HG03558 (cell line): ENCODE measurements around the gene UVRAG.
A peak's percentile ranks its signal among the peaks of the same experiment; 100 is the strongest.

Experiments used
- ATAC-seq: cut with Tn5 transposase; IDR thresholded peaks from one replicate; pipeline ENCODE4 v1.9.1; 2021; ENCODE audit warnings: moderate number of reproducible peaks; ENCODE audit not compliant: unreplicated experiment; ENCODE audit errors: extremely low read depth

The UVRAG gene

DNA sequence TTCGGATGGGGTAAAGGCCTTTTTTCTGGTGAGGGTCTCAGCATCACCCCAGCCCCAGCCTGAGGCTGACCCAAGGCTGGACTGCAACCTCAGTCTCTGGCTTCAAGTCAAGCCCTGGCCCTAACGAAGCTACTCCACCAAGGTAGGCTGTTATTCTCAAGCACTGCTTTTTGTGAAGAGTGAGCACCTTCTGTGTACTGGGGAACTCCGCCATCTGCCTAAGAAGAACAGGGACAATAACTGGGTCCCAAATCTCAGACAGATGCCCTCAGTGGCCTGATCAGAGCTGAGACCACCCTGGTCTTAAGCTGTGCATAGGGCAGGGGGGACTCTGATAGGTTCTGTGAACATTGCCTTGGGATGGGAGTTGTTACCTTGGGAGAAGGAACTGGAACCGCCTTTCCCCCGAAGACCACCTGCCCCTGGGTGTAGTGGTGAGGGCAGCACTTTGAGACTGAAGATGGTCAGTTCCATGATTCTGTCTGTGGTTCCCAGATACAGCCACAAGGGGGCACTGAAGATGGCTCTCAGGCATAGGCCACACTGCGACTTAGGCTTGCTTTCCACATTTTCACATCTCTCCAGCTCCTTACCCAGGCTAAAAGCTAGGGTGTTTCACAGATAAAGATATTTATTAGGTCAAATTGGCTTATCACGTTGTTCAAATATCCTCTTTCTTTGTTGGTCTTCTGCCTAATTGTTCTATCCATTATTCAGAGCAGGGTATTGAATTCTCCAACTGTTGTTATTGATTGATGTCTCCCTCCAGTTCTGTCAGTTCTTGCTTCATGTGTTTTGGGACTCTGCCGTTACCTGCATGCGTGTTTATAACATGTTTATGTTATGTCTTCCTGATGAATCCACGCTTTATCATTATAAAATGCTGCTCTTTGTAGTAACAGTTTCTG lies 11.8 kb upstream of the UVRAG start:
- ATAC-seq, result no peak

- no peak for ATAC-seq
Measured at GRCh38 chr11:75809111-75809510, 5.9 kb upstream of the UVRAG start.

GRCh38 chr11:75809991-75810390 lies 5.0 kb upstream of the UVRAG start:
- ATAC-seq, result no peak

- ATAC-seq, result no peak
Measured at GRCh38 chr11:75810637-75811390, 4.2 kb upstream of the UVRAG start.

- no peak for ATAC-seq
Measured at GRCh38 chr11:75811485-75811884, 3.5 kb upstream of the UVRAG start.

GRCh38 chr11:75812542-75813040 lies 2.4 kb upstream of the UVRAG start:
- ATAC-seq, result no peak

GRCh38 chr11:75813124-75813523 lies 1.9 kb upstream of the UVRAG start:
- no peak for ATAC-seq

DNA sequence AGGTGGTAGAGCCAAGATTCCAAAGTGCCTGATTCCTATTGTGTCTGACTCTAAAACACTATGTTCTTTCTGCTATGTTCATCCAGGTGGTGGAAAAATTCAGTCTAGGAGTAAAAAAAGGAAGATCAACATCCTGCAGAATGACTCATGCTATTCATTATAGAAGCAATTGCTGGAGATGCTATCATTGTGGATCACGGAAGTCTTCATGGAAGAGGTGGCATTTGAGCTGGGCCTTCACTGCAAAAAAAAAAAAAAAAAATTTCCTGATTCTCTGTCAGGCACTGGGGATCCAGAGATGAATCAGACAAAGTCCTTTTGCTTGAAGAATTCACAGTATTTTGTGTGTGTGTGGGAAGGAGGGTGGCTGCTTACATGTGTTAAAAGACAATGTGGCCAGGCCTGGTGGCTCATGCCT lies 1.4 kb upstream of the UVRAG start:
- ATAC-seq, result no peak

- peak; percentile 6 for ATAC-seq
Measured at GRCh38 chr11:75814363-75814676, 690 bp upstream of the UVRAG start.

- peak; percentile 9 for ATAC-seq
Measured at GRCh38 chr11:75815345-75816168, 547 bp downstream of the UVRAG start.

DNA sequence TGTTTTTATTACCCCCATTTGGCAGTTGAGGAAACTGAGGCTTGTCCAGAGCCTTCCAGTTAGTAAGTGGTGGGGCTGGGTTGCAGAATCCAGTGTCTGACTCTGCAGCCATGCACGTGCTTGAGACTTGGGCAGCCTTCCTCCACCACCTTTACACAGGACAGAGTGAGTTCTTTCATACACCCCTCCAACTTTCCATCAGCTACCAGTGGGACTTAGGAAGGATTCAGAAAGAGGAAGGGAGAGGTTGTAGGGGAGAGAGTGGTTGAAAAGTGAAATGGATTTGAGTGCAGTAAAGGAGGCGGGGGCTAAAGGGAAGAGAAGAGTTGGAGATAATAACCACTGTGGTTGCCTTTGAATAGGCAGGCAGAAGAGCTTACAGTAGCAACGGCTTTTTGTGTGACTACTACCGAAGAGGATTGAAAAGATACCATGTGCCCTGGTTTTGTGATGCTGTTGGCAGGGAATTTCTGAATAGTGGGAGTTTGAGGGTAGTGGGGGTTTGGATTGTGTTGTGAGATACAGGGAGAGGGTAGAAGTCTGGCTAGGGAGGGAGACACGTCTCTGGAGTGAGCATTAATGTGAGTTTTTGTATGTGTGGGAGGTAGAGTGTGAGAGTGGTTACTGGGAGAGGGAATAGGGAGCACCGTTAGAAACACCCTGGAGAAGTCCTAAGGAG lies 1.7 kb downstream of the UVRAG start:
- ATAC-seq, result no peak

GRCh38 chr11:75820645-75821044 lies 5.6 kb downstream of the UVRAG start:
- no peak for ATAC-seq

DNA sequence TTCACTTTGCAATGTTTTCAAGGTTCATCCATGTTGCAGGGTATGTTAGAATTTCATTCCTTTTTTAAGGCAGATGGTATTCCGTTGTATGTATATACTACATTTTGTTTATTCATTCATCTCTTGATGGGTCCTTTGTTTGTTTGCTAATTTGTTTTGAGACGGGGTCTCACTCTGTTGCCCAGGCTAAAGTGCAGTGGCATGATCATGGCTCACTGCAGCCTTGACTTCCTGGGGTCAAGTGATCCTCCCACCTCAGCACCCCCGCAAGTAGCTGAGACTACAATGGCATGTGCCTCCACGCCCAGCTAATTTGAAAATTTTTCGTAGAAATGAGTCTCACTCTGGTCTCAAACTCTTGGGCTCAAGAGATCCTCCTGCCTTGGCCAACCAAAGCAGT lies 6.2 kb downstream of the UVRAG start:
- ATAC-seq, result no peak

DNA sequence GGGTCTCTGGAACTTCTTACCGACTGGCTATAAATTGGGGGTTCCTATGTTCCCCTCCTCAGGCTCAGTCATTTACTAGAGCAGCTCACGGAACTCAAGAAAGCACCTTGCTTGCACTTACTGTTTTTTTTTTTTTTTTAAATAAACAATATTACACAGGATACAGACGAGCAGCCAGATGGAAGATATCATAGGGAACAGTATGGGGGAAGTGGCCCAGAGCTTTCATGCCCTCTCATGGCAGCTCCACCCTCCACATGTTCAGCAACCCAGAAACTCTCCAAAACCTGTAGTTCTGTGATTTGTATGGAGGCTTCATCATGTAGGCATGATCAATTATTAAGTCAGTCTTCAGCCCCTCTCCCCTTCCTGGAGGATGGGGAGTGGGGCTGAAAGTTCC lies 7.5 kb downstream of the UVRAG start:
- ATAC-seq, result no peak

DNA sequence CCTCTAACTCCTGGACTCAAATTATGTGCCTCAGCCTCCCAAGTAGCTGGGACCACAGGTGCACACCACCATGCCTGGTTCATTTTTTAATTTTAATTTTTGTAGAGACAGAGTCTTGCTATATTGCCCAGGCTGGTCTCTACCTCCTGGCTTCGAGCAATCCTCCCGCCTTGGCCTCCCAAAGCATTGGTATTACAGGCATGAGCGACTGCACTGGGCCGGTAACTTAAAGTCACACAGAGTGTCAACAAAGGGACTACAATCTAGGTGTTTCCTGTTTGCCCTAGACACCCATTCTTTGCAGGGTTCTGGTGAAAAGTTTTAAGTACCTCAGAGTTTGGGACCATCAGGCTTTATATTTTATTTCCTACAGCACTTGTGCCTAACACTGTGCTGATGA lies 8.4 kb downstream of the UVRAG start:
- ATAC-seq, result no peak

GRCh38 chr11:75823946-75824345 lies 8.9 kb downstream of the UVRAG start:
- no peak for ATAC-seq

DNA sequence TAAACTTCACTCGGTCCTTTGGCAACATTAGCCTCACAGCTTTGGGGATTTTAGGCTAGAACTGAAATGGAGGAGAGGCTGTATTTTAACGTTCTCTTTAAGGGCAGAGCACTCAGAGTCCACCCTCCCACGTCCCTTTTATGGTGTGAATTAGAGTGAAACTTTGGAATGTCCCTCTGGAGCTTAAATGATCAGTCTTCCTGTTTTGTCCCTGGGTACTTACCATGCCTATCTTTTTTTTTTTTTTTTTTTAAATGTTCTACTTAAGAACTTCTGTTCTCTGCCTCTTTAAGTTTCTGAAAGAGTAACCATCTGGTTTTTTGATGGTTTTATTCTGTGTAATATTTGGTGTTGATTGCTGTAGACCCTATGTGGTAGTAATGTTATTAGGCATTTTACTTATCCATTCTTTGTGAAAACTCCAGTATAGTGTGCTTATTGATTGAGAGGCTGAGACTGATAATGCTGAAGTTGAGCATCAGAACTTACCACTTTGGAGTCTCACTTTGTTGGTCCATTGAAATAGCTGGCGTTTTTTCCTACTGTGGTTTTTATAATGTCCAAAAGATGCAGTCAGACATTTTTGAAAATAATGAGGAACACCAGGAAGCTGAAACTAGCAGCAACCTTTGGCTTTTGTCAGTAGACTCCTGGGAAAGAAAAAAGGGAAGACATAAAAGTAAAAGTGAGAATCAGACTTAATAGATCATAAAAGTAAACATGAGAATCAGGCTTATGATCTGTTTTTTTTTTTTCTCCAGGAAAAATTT lies 11.6 kb downstream of the UVRAG start:
- ATAC-seq, result no peak

- ATAC-seq, result no peak
Measured at GRCh38 chr11:75827562-75827961, 12.6 kb downstream of the UVRAG start.

- no peak for ATAC-seq
Measured at GRCh38 chr11:75831915-75832502, 17.0 kb downstream of the UVRAG start.
